Stimulated activated CD8-positive, alpha-beta memory T cell treated with anti-CD3 and anti-CD28 coated beads, Interleukin-15, amount 100 ng/mL, for 48 hours (primary cell): Measurements from ENCODE around the gene PIP4K2C.
"Not testable (repeated sequence)": the region's sequence is repeated elsewhere in the genome, so short reads cannot be mapped to it uniquely, and the experiment has no call there.

Experiments used
- DNase-seq, 2 donors: peaks; one replicate each; pipeline ENCODE4 v3.0.0-alpha.2; 2020; ENCODE audit warnings: low read depth in 2 of 2

The PIP4K2C gene

DNA sequence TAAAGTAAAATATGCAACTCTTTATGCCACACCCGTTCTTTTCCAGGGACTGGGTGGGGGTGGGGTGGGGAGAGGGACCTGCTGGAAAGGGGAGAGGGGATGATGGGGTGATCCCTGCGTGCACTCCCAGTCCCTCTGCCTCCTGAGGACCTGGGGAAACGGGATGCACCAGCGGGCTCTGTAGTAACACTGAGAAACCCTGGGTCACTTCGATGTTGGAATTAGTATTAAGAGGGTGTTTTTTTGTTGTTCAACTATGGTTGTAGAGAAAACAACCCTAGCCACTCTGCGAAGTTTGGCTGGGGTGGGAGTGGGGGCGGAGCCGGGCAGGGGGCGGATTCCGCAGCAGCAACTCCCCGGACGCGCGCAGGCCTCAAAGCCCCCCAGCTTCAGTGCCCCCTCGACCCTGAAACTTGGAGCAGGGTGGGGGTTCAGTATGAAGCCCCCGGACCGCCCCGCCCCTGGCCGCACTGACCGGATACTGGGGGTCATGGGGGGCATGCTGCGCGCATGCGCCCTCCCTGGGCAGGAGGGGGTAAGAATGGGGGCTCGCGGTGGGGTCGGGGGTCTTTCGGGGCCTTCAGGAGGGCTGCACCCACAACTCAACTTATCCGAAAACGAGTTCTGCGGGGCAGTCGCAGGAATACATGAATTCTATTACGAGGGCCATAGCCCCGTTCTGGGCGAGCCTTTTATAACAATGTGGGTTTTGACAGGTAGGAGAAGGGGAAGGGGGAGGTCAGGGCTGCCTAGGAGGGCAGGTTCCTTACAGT, 19.0 kb downstream of the PIP4K2C start:
- no peak for DNase-seq

DNA sequence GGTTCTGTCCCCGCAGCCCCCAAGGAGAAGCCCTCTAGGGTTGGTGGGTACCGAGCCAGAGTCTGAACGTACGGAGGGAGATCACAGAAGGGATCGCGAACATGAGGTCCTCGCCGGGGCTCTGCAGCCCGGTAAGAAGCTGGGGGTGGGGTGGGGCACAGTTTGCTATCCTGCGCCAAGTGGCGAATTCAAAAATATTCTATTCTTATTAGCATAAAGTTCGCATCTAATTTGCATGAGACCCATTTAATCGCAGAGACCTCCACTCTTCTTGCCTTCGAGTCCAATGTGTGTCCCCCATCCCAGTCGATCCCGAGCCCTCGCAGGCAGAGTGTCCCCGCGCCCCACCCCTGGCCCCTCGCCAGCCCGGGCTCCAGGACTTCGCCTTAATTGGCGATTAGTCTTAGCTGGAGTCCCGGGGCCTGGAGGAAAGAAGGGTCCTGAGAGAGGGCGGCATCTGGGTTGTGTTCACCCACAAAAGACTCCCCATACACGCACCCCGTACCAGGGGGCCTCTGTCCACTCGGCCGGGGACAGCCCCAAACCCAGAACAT, 19.6 kb downstream of the PIP4K2C start:
- no peak for DNase-seq

GRCh38 chr12:57611108-57611826, 20.3 kb downstream of the PIP4K2C start, which contains the start of gene ARHGEF25:
TSS of gene ARHGEF25 (plus strand) at chr12:57611435. CDS start at chr12:57611895, 460 bp downstream.
- DNase-seq, result no peak

DNA sequence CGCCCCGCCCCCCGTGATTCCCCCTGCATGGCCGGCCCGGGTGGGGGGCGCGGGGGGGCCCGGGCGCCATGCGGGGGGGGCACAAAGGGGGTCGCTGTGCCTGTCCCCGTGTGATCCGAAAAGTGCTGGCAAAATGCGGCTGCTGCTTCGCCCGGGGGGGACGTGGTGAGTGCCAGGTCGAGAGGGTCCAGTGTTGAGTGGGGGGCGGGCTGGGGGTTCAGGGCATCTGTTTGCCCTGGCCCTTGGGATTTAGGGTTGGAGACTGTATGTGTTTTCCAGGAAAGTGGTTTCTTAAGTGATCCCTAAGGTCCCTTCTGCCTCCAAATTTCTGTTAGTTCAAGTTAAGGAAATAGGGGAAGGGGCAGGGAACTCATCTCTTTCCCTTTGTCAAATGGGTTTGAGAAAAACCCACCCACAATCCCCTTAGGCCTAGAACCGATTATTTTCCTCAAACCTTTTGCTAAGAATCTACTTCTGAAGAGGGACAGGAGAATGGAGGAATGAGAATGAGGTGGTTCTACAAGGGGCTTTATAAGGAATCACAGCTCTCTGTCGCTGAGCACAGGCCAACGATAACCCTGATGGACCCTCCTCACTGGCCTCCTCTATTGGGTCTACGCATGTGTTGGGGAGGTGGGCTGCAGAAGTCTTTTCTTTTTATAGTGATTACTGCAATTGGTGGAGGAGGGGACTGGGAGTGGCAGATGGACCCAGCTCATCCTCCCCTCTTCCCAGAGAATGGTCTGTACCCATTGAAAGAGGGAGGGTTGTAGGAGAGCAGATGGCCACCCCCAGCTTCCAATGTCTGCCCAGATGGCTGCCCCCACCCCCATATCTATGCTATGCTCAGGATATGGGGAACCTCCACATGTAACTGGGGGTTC, 21.1 kb downstream of the PIP4K2C start:
- DNase-seq, result no peak

GRCh38 chr12:57612711-57613426, 21.9 kb downstream of the PIP4K2C start:
- no peak for DNase-seq

GRCh38 chr12:57613427-57614109, 22.6 kb downstream of the PIP4K2C start:
- DNase-seq, result no peak

GRCh38 chr12:57614178-57614947, 23.4 kb downstream of the PIP4K2C start:
- no peak for DNase-seq

DNA sequence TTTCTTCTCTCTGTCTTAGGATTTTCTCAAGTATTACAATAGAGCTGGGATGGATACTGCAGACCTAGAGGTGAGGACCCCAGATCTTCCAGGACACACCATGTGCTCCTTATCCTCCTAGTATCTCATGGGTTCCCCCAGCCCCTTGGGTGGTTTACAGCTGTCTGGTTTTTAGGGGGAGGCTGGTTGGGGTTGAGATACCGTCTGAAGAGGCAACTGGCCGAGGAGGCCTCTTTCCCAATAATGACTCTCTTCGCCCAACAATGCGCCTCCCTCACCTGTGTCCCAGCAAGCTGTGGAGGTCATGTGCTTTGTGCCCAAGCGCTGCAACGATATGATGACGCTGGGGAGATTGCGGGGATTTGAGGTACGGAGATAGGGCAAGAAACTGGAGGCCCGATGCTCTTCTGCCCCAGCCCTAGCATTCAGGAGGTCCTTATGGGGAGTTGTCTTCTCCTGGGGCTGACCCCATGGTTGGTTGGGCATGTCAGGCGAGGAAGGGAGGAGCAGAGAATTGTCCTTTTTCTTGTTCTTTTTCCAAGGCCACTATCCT, 24.0 kb downstream of the PIP4K2C start:
- no peak for DNase-seq

- DNase-seq, result no peak
Observed at GRCh38 chr12:57615637-57616036, 24.6 kb downstream of the PIP4K2C start.

- no peak for DNase-seq
Observed at GRCh38 chr12:57616383-57617101, 25.6 kb downstream of the PIP4K2C start.

DNA sequence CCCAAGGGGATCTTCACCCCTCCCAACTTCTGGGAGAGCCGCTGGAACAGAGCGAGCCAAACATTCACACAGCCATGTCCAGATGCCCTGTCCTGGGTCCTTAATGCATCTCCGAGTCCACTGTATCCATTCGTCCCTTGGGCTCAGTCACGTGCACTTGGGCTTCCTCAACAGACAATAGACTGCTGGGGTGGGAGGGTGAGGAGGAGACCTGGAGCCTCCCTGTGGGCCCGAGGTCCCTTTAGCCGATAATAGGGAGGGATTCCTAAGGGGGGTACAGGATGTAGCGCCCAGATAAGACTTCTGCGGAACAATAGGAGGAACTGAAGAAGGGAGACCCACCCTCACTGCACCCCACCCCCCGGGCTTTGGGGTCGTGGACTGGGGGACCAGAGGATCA, 26.9 kb downstream of the PIP4K2C start:
- DNase-seq, result no peak

- not testable (repeated sequence) for DNase-seq
Observed at GRCh38 chr12:57618431-57618830, 27.4 kb downstream of the PIP4K2C start.

- DNase-seq, result no peak
Observed at GRCh38 chr12:57618966-57619433, 28.0 kb downstream of the PIP4K2C start.

DNA sequence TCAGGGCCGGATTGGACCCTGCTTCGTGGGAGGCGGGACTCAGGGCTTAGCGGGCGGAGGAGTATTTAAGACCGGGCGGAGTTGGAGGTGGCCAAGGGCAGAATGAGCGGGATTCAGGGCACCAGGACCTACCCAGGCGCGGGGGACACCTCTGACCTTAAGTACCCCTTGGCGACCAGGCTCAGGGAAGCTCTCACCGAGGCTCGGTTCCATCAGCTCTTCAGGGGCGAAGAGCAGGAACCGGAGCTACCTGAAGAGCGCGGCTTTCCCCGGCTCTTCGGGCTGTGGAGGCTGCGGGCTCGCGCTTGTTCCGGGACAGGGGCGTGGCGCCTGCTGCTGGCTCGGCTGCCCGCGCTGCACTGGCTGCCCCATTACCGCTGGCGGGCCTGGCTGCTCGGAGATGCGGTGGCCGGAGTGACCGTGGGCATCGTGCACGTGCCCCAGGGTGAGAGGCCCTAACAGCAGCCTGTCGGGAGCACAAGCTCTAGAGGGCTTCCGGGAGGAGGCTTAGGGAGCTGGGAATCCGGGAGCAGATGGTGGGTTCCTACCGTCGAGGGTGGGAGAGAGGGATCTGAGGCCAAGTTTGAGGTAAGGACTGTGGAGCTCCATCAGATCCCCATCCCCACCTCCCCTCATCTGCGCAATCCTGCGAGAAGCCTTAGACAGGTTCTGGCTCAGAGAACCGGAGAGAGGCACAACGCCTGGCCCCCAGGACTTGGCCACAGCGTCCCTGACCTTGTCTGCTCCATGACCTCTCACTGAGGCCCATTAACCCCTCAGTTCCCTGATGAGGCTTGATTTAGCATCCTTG, 28.6 kb downstream of the PIP4K2C start:
- no peak for DNase-seq

GRCh38 chr12:57620245-57620935, 29.4 kb downstream of the PIP4K2C start:
- no peak for DNase-seq

- no peak for DNase-seq
Observed at GRCh38 chr12:57620936-57621496, 30.0 kb downstream of the PIP4K2C start.
